ENCODE data around the gene TBC1D10A. TPM values are rescaled to one million over a fixed set of nuclear protein-coding genes. Genes with fewer than 3 reads are reported as not detected.
A peak's percentile ranks its signal among the peaks of the same experiment; 100 is the strongest.

Gene TBC1D10A
- total and polyA plus RNA-seq, 5 experiments from 2014 or later: 56.7 to 83.4 (median 66.7) TPM

GRCh38 chr22:30306627-30307011 lies 20.1 kb downstream of the TBC1D10A start:
- Mint-ChIP-seq H3K4me3 (peak overlapping the region; percentile 63 to 85 (median 74)), H3K27me3 (no peaks in the 10 kb centered on the region), H3K36me3 (peaks cover 0 to 19% (median 5%) of the 10 kb centered on the region in 3 donors), H3K27ac (peak overlapping the region; percentile 94 to 100 (median 98)), H3K9me3 (no peaks in the 10 kb centered on the region), H3K4me1 (peaks cover 72 to 99% (median 99%) of the 10 kb centered on the region in 4 donors)
- ATAC-seq (peak; percentile 43 to 53), DNase-seq (no peak)
- POLR2A ChIA-PET: interaction anchor here (1.1 to 14.6 kb wide), 8 partner anchors 13 to 986 kb away, joined by 5 to 424 read pairs (median 8); partner anchors contain the start of genes CASTOR1, CCDC157, PIK3IP1 and SEC14L2

GRCh38 chr22:30305906-30306626 lies 20.7 kb downstream of the TBC1D10A start:
- H3K36me3 Mint-ChIP-seq: peaks cover 0 to 25% (median 9%) of the 10 kb centered on the region in 3 donors
- H3K27ac Mint-ChIP-seq: peak overlapping the region; percentile 94 to 100 (median 98)
- no peaks in the 10 kb centered on the region for H3K9me3 Mint-ChIP-seq
- DNase-seq (peak in 6 of 10 donors; percentile 40 to 91 (median 76)), ATAC-seq (peak; percentile 61 to 68)
- POLR2A ChIA-PET: interaction anchor here (0.7 to 14.6 kb wide), 14 partner anchors 13 to 987 kb away, joined by 3 to 424 read pairs (median 6); partner anchors contain the start of genes CASTOR1, CCDC157, PIK3IP1 and RNF215
- H3K27me3 Mint-ChIP-seq: no peaks in the 10 kb centered on the region
- peaks cover 73 to 99% (median 99%) of the 10 kb centered on the region in 4 donors for H3K4me1 Mint-ChIP-seq
- H3K4me3 Mint-ChIP-seq: peak overlapping the region; percentile 63 to 85 (median 74)

GRCh38 chr22:30305519-30305905 lies 21.2 kb downstream of the TBC1D10A start:
- Mint-ChIP-seq H3K9me3 (no peaks in the 10 kb centered on the region), H3K4me1 (peaks cover 68 to 99% (median 99%) of the 10 kb centered on the region in 4 donors), H3K27ac (peak overlapping the region; percentile 94 to 100 (median 98)), H3K4me3 (peak overlapping the region; percentile 63 to 85 (median 74)), H3K36me3 (peaks cover 0 to 30% (median 12%) of the 10 kb centered on the region in 3 donors), H3K27me3 (no peaks in the 10 kb centered on the region)
- ATAC-seq: peak; percentile 43 to 55
- POLR2A ChIA-PET: interaction anchor here (0.7 to 14.6 kb wide), 11 partner anchors 12 to 119 kb away, joined by 3 to 424 read pairs (median 6); partner anchors contain the start of genes CASTOR1, CCDC157, RNF215 and SEC14L2
- peak in 9 of 10 donors; percentile 37 to 73 (median 55) for DNase-seq

GRCh38 chr22:30304495-30305244 lies 22.1 kb downstream of the TBC1D10A start:
- peak overlapping the region; percentile 63 to 85 (median 74) for H3K4me3 Mint-ChIP-seq
- DNase-seq (no peak), ATAC-seq (no peak)
- H3K27ac Mint-ChIP-seq: peak overlapping the region; percentile 94 to 100 (median 98)
- no peaks in the 10 kb centered on the region for H3K9me3 Mint-ChIP-seq
- H3K27me3 Mint-ChIP-seq: no peaks in the 10 kb centered on the region
- peaks cover 60 to 99% (median 92%) of the 10 kb centered on the region in 4 donors for H3K4me1 Mint-ChIP-seq
- peaks cover 0 to 39% (median 16%) of the 10 kb centered on the region in 3 donors for H3K36me3 Mint-ChIP-seq
- POLR2A ChIA-PET: interaction anchor here (1.1 to 14.6 kb wide), 7 partner anchors 11 to 119 kb away, joined by 4 to 424 read pairs (median 8); partner anchors contain the start of genes CASTOR1, CCDC157, RNF215 and SEC14L2

GRCh38 chr22:30302810-30303138 lies 24.0 kb downstream of the TBC1D10A start:
- Mint-ChIP-seq H3K27ac (peak overlapping the region; percentile 94 to 100 (median 98)), H3K36me3 (peaks cover 0 to 57% (median 21%) of the 10 kb centered on the region in 3 donors), H3K27me3 (no peaks in the 10 kb centered on the region), H3K9me3 (no peaks in the 10 kb centered on the region), H3K4me1 (peaks cover 60 to 99% (median 91%) of the 10 kb centered on the region in 4 donors), H3K4me3 (peak overlapping the region; percentile 43 to 81 (median 71))
- DNase-seq: no peak
- ATAC-seq: no peak
- POLR2A ChIA-PET: interaction anchor here (0.5 to 14.6 kb wide), 7 partner anchors 9 to 121 kb away, joined by 3 to 424 read pairs (median 4); partner anchors contain the start of genes CASTOR1, SF3A1 and TBC1D10A

GRCh38 chr22:30301995-30302809 lies 24.5 kb downstream of the TBC1D10A start:
- Mint-ChIP-seq H3K36me3 (peaks cover 0 to 62% (median 21%) of the 10 kb centered on the region in 3 donors), H3K9me3 (no peaks in the 10 kb centered on the region)

GRCh38 chr22:30299322-30299721 lies 27.4 kb downstream of the TBC1D10A start:
- POLR2A ChIA-PET: interaction anchor here (1.7 to 14.6 kb wide), 5 partner anchors 4 to 57 kb away, joined by 6 to 416 read pairs (median 348); partner anchors contain the start of genes CASTOR1, CCDC157, SF3A1 and TBC1D10A
- Mint-ChIP-seq H3K9me3 (no peaks in the 10 kb centered on the region), H3K27me3 (no peaks in the 10 kb centered on the region), H3K27ac (peak overlapping the region; percentile 32 to 100 (median 96)), H3K4me3 (peak overlapping the region in 5 of 10 donors; percentile 31 to 86 (median 72)), H3K4me1 (peaks cover 56 to 99% (median 86%) of the 10 kb centered on the region in 4 donors), H3K36me3 (peaks cover 0 to 67% (median 27%) of the 10 kb centered on the region in 3 donors)
- DNase-seq: no peak
- ATAC-seq: no peak

More at GRCh38 chr22:30301995-30302809, 24.5 kb downstream of the TBC1D10A start:
- Mint-ChIP-seq H3K27me3 (no peaks in the 10 kb centered on the region), H3K4me1 (peaks cover 62 to 99% (median 91%) of the 10 kb centered on the region in 4 donors), H3K4me3 (peak overlapping the region; percentile 43 to 87 (median 71)), H3K27ac (peak overlapping the region; percentile 94 to 100 (median 98))
- POLR2A ChIA-PET: interaction anchor here (0.6 to 14.6 kb wide), 6 partner anchors 9 to 122 kb away, joined by 3 to 424 read pairs (median 6); partner anchors contain the start of genes CASTOR1, SF3A1 and TBC1D10A
- DNase-seq: peak in 1 of 10 donors; percentile 40
- ATAC-seq: no peak

- POLR2A ChIA-PET: interaction anchor here (1.0 to 14.6 kb wide), 9 partner anchors 5 to 126 kb away, joined by 3 to 416 read pairs (median 6); partner anchors contain the start of genes CASTOR1, CCDC157, RNF215 and SF3A1
- Mint-ChIP-seq H3K4me3 (peak overlapping the region in 9 of 10 donors; percentile 3 to 82 (median 74)), H3K36me3 (peaks cover 0 to 70% (median 29%) of the 10 kb centered on the region in 3 donors), H3K9me3 (no peaks in the 10 kb centered on the region), H3K27me3 (no peaks in the 10 kb centered on the region), H3K4me1 (peaks cover 53 to 99% (median 80%) of the 10 kb centered on the region in 4 donors), H3K27ac (peak overlapping the region; percentile 92 to 100 (median 97))
- DNase-seq: no peak
- no peak for ATAC-seq
Observed at GRCh38 chr22:30297991-30298701, 28.6 kb downstream of the TBC1D10A start.

- POLR2A ChIA-PET: interaction anchor here (0.5 to 14.6 kb wide), 9 partner anchors 4 to 127 kb away, joined by 3 to 416 read pairs (median 6); partner anchors contain the start of genes CASTOR1, CCDC157, RNF215 and SF3A1
- Mint-ChIP-seq H3K27me3 (no peaks in the 10 kb centered on the region), H3K4me1 (peaks cover 45 to 94% (median 74%) of the 10 kb centered on the region in 4 donors), H3K4me3 (peak overlapping the region in 9 of 10 donors; percentile 44 to 82 (median 74)), H3K27ac (peak overlapping the region; percentile 92 to 100 (median 97)), H3K36me3 (peaks cover 0 to 70% (median 35%) of the 10 kb centered on the region in 3 donors), H3K9me3 (no peaks in the 10 kb centered on the region)
- ATAC-seq: no peak
- no peak for DNase-seq
Observed at GRCh38 chr22:30297276-30297990, 29.3 kb downstream of the TBC1D10A start.

GRCh38 chr22:30296833-30297232 lies 29.9 kb downstream of the TBC1D10A start:
- Mint-ChIP-seq H3K27ac (peak overlapping the region; percentile 92 to 100 (median 97)), H3K4me1 (peaks cover 43 to 91% (median 69%) of the 10 kb centered on the region in 4 donors), H3K9me3 (no peaks in the 10 kb centered on the region), H3K4me3 (peak overlapping the region in 9 of 10 donors; percentile 44 to 82 (median 74)), H3K27me3 (no peaks in the 10 kb centered on the region), H3K36me3 (peaks cover 0 to 70% (median 35%) of the 10 kb centered on the region in 3 donors)
- DNase-seq (no peak), ATAC-seq (peak; percentile 32 to 38)
- POLR2A ChIA-PET: interaction anchor here (0.6 to 14.6 kb wide), 8 partner anchors 3 to 127 kb away, joined by 3 to 416 read pairs (median 10); partner anchors contain the start of genes CASTOR1, CCDC157, SF3A1 and TBC1D10A
